ENCODE data around the gene NELFE.

DNA sequence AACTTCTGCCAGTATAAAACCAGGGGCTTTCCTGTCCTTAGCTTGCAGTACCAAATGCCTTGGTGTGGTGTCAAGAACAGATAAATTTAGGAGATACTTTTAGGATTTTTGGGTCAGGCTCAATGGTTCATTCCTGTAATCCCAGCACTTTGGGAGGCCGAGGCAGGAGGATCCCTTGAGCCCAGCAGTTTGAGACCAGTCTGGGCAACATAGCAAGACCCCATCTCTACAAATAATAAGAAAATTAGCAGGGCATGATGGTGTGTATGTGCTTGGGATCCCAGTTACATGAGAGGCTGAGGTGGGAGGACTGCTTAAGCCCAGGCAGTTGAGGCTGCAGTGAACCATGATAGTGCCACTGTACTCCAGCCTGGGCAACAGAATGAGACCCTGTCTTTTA, 53.7 kb downstream of the NELFE start:
- no peak for TF ChIP-seq POLR2AphosphoS5 (IDR thresholded peaks at IDR 0.05; ENCODE audit: low read depth, low read length)
- no peak for TF ChIP-seq POLR2A (IDR thresholded peaks at IDR 0.05; ENCODE audit: low read depth, low read length)

Data from GM12891 (cell line).